Measurements from ENCODE around the gene CTBP1.

DNA sequence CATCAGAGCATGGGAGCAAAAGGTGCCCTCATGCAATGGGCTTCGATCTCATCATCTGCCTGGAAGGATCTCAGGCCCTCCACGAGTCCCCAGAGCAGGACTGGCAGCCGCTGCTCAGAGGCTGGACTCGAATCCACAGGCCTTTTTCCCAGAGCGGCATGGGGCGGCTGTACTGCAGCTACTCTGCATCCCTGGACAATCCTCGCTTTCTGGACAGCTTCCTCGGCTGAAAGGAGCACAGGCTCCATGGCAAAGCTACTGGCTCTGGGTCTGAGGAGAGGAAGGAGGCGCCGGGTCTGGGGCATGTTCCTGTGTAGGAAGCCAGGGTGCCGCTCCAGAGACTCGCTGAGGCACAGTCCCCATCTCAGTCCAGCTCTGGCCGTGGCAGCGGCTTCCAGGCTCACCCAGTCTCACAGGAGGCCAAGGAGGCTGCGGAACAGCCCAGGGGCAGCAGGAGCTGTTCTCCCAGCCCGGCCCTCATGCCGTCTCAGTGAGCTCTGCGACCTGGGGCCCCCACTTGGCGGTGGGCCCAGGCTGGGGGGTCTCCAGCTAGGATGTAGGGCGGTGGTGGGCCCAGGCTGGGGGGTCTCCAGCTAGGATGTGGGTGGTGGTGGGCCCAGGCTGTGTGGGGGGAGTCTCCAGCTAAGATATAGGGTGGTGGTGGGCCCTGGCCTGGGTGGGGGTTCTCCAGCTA is 73.8 kb downstream of the CTBP1 start:
- TF ChIP-seq, protein P1, sequence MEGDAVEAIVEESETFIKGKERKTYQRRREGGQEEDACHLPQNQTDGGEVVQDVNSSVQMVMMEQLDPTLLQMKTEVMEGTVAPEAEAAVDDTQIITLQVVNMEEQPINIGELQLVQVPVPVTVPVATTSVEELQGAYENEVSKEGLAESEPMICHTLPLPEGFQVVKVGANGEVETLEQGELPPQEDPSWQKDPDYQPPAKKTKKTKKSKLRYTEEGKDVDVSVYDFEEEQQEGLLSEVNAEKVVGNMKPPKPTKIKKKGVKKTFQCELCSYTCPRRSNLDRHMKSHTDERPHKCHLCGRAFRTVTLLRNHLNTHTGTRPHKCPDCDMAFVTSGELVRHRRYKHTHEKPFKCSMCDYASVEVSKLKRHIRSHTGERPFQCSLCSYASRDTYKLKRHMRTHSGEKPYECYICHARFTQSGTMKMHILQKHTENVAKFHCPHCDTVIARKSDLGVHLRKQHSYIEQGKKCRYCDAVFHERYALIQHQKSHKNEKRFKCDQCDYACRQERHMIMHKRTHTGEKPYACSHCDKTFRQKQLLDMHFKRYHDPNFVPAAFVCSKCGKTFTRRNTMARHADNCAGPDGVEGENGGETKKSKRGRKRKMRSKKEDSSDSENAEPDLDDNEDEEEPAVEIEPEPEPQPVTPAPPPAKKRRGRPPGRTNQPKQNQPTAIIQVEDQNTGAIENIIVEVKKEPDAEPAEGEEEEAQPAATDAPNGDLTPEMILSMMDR (IDR thresholded peaks at IDR 0.05) = no peak
- TF ChIP-seq POLR2A (IDR thresholded peaks at IDR 0.05) = no peak

Measured in breast epithelium (tissue), 3 donors.